ENCODE results near the gene FAM184A.

DNA sequence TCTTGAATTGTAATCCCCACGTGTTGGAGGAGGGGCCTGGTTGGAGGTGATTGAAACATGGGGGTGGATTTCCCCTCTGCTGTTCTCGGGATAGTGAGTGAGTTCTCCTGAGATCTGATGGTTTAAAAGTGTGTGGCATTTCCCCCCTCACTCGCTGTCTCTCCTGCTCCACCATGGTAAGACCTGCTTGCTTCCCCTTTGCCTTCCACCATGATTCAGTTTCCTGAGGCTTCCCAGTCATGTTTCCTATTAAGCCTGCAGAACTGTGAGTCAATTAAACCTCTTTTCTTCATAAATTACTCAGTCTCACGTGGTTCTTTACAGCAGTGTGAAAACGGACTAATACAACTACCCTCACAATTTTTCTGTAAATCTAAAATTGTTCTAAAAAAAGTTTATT, 26.8 kb upstream of the FAM184A start:
- no peak for TF ChIP-seq CTCF (IDR thresholded peaks at IDR 0.05)
- TF ChIP-seq JUN (IDR thresholded peaks at IDR 0.05), result no peak
- TF ChIP-seq POLR2A (IDR thresholded peaks at IDR 0.05; ENCODE audit: low read length), result no peak
- no peak for TF ChIP-seq TFCP2L1 (CRISPR knock-in tag; IDR thresholded peaks at IDR 0.05)
- TF ChIP-seq, protein P1, sequence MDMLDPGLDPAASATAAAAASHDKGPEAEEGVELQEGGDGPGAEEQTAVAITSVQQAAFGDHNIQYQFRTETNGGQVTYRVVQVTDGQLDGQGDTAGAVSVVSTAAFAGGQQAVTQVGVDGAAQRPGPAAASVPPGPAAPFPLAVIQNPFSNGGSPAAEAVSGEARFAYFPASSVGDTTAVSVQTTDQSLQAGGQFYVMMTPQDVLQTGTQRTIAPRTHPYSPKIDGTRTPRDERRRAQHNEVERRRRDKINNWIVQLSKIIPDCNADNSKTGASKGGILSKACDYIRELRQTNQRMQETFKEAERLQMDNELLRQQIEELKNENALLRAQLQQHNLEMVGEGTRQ (IDR thresholded peaks at IDR 0.05), result no peak
- TF ChIP-seq RCOR1 (IDR thresholded peaks at IDR 0.05; ENCODE audit: low read depth, low read length), result no peak
- TF ChIP-seq, protein P2, sequence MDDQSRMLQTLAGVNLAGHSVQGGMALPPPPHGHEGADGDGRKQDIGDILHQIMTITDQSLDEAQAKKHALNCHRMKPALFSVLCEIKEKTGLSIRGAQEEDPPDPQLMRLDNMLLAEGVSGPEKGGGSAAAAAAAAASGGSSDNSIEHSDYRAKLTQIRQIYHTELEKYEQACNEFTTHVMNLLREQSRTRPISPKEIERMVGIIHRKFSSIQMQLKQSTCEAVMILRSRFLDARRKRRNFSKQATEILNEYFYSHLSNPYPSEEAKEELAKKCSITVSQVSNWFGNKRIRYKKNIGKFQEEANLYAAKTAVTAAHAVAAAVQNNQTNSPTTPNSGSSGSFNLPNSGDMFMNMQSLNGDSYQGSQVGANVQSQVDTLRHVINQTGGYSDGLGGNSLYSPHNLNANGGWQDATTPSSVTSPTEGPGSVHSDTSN (IDR thresholded peaks at IDR 0.05), result no peak
- TF ChIP-seq HMGXB4 (CRISPR knock-in tag; IDR thresholded peaks at IDR 0.05; ENCODE audit: borderline replicate concordance), result no peak

Measured in A549 (cell line).